AG20443 (cell line): Measurements from ENCODE around the gene STARD9.
A peak's percentile ranks its signal among the peaks of the same experiment; 100 is the strongest.
"Not testable (repeated sequence)": the region's sequence is repeated elsewhere in the genome, so short reads cannot be mapped to it uniquely, and the experiment has no call there.

Experiments
- DNase-seq: peaks from one replicate; pipeline ENCODE4 v3.0.0; 2012; ENCODE audit warnings: low spot score, mixed read lengths

STARD9 gene

GRCh38 chr15:42575188-42576039 is at the start of gene STARD9:
TSS of gene STARD9 (plus strand) at chr15:42575606. CDS start at chr15:42575716, 110 bp downstream.
- peak; percentile 98 for DNase-seq

GRCh38 chr15:42528970-42529369 is 46.4 kb upstream of the STARD9 start:
- DNase-seq: no peak

- DNase-seq: no peak
Observed at GRCh38 chr15:42533246-42533645, 42.2 kb upstream of the STARD9 start.

GRCh38 chr15:42544853-42545629 is 30.4 kb upstream of the STARD9 start:
- no peak for DNase-seq

- peak; percentile 52 for DNase-seq
Observed at GRCh38 chr15:42547918-42548248, 27.5 kb upstream of the STARD9 start.

GRCh38 chr15:42548249-42549031 is 27.0 kb upstream of the STARD9 start, which contains the start of the genes HAUS2 and LRRC57:
TSS of gene HAUS2 (plus strand) at chr15:42548838. CDS start at chr15:42548873, 35 bp downstream.
TSS of gene LRRC57 (minus strand) at chr15:42548793. CDS start at chr15:42548434, 359 bp downstream.
- peak; percentile 97 for DNase-seq

GRCh38 chr15:42549032-42549491 is 26.3 kb upstream of the STARD9 start:
- DNase-seq: peak; percentile 26

DNA sequence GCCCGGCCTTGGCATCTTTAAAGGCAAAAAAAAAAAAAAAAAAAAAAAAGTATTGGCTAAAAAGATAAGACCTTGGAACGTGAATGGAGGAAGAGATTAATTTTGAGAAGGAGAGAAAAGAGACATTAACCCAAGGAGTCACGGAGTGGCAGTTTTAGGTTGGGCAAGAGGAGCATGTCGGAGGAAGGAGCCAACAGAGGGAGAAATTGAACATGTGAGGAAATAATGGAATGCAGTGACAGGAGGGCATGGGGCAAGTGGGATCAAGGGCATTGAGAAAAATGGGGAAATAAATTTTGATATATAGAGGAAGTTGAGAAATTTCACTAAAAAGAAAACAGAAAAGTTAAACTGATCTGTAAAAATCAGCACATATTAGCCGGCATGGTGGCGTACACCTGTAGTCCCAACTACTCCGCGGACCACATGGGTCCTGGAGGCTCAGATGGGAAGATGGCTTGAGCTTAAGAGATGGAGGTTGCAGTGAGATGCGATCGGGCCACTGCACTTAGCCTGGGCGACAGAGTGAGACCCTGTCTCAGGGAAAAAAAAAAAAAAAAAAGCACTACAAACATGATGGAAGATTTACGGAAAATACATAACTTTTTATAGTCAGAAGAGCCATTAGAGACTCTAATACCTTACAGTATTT is 25.5 kb upstream of the STARD9 start:
- peak; percentile 8 for DNase-seq

DNA sequence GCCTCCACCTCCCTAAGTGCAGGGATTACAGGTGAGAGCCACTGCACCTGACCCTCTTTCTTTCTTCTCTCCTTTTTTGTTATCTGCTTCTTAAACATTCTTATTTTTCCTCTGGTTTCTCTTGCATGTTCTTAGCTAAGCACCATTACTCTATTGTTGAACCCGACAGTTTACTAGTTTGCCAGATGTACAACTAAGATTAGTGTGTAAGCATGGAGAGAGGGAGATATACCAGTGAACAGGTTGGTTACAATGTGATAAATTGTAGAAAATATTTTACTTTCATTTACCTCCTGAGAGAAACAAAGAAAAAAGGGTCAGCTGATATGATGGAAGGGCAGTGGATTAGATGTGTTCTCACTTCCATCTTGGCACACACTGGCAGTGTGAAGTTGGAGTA is 21.9 kb upstream of the STARD9 start:
- no peak for DNase-seq

- DNase-seq: not testable (repeated sequence)
Observed at GRCh38 chr15:42556550-42557207, 18.7 kb upstream of the STARD9 start.

DNA sequence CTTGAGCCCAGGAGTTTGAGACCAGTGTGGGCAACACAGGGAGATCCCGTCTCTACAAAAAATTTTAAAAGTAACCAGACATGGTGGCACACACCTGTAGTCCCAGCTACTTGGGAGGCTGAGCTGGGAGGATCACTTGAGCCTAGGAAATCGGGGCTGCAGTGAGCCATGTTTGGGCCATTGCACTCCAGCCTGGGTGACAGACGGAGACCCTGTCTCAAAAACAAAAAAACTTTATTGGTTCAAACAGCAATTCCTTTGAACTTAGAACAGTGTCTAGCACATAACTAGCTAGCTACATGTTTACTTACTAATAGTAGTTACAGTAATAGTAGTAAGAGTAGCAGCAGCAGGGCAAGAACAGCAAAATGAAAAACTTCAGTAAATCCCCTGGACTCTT is 16.7 kb upstream of the STARD9 start:
- DNase-seq: no peak

DNA sequence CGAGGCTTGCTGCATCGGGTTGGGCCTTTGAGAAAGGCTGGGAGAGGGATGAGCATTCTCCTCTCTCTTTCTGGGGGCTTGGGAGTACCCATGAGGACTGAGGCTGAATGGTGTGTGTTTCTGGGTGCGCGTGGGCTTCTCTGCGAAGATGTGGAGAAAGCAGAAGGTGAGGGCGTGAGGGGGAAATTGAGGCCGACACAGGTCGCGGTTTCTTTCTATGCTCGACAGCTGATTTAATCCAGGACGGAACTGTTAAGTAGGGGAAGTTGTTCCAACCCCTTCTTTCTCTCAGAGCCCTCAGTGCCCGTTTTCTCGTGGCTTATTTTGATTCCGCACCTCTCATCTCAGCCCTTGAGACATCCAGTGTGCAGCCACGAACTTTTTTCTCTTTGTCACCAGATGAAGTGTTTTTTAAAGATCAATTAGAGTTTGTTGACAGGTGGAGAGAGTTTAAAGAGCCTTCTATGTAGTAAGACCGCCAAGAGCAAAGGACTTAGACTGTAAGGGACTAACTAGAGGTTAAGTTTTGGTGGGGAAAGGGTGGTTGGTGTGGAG is 711 bp downstream of the STARD9 start:
- no peak for DNase-seq

DNA sequence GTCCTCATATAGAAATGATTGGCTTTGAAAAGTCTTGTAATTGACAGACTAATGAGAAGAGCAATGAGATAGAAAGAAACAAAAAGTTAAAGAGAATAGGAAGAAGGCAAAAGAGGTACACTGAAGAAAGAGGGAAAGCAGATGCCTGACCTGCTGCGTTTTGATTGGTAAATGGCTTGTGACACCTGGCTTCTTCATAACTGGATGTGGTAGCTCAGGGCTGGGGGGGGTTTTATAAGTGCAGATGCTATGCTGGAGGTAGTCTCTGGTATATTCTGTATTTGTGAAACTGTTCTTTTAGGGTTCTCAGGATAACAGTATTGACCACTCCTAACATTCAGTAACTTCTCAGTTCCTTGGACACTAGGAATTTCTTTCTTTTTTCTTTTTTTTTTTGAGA is 1.4 kb downstream of the STARD9 start:
- no peak for DNase-seq

GRCh38 chr15:42577514-42578031 is 2.2 kb downstream of the STARD9 start:
- DNase-seq: peak; percentile 49

- no peak for DNase-seq
Observed at GRCh38 chr15:42578984-42579537, 3.7 kb downstream of the STARD9 start.

- DNase-seq: peak; percentile 89
Observed at GRCh38 chr15:42581272-42581730, 5.9 kb downstream of the STARD9 start.

- DNase-seq: no peak
Observed at GRCh38 chr15:42582569-42583375, 7.4 kb downstream of the STARD9 start.

GRCh38 chr15:42584031-42584765 is 8.8 kb downstream of the STARD9 start:
- no peak for DNase-seq
